Testis (tissue), 2 donors: ENCODE measurements around the gene ASB3.

ENCODE experiments used
- CTCF ChIP-seq, 3 experiments: fragments of 450-650 bp in 2 of 3; fragments of 200-600 bp in 1 of 3; sonication (generic) in 1 of 3; IDR thresholded peaks; one replicate each; pipeline ENCODE4 v1.5.1; 2016 to 2019; ENCODE audit warnings: antibody characterized with exemption in 3 of 3, mild to moderate bottlenecking in 2 of 3, moderate library complexity in 1 of 3
- POLR2A ChIP-seq: fragments of 450-650 bp; IDR thresholded peaks from one replicate; pipeline ENCODE4 v1.6.1; 2017; ENCODE audit warnings: antibody characterized with exemption, mild to moderate bottlenecking, moderate library complexity

- TF ChIP-seq POLR2A, result no peak
- TF ChIP-seq CTCF (IDR thresholded peaks at IDR 0.05), result no peak
These were observed 6.5 kb upstream of the ASB3 start for GRCh38 chr2:53793261-53793660.
